ENCODE results near the gene ELOF1.

DNA sequence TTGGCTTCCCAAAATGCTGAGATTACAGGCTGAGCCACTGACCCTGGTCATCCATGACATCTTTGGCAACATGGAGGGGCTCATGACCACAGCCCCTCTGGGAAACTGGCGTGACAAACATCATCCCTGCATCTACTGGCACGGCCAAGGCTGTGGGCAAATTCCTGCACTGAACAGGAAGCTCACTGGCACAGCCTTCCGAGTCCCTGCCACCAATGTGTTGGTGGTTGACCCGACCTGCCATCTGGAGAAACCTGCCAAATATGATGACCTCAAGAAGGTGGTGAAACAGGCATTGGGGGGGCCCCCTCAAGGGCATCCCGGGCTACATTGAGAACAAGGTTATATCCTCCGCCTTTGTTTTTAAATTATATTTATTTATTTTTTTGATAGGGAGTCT lies 27.3 kb upstream of the ELOF1 start:
- TF ChIP-seq, protein P1, sequence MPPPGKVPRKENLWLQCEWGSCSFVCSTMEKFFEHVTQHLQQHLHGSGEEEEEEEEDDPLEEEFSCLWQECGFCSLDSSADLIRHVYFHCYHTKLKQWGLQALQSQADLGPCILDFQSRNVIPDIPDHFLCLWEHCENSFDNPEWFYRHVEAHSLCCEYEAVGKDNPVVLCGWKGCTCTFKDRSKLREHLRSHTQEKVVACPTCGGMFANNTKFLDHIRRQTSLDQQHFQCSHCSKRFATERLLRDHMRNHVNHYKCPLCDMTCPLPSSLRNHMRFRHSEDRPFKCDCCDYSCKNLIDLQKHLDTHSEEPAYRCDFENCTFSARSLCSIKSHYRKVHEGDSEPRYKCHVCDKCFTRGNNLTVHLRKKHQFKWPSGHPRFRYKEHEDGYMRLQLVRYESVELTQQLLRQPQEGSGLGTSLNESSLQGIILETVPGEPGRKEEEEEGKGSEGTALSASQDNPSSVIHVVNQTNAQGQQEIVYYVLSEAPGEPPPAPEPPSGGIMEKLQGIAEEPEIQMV (CRISPR knock-in tag; IDR thresholded peaks at IDR 0.05; ENCODE audit: low read depth) = no peak
- TF ChIP-seq, protein P2, sequence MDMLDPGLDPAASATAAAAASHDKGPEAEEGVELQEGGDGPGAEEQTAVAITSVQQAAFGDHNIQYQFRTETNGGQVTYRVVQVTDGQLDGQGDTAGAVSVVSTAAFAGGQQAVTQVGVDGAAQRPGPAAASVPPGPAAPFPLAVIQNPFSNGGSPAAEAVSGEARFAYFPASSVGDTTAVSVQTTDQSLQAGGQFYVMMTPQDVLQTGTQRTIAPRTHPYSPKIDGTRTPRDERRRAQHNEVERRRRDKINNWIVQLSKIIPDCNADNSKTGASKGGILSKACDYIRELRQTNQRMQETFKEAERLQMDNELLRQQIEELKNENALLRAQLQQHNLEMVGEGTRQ (IDR thresholded peaks at IDR 0.05; ENCODE audit: low read depth, low read length) = no peak
- TF ChIP-seq, protein P2 (CRISPR knock-in tag; IDR thresholded peaks at IDR 0.05; ENCODE audit: borderline replicate concordance) = no peak
- TF ChIP-seq PCBP1 (IDR thresholded peaks at IDR 0.05; ENCODE audit: borderline replicate concordance, low read depth, low read length) (no peak), ZBTB1 (CRISPR knock-in tag; IDR thresholded peaks at IDR 0.05; ENCODE audit: borderline replicate concordance) (no peak), SRF (IDR thresholded peaks at IDR 0.05; ENCODE audit: low read depth, low read length) (no peak), POLR2A (IDR thresholded peaks at IDR 0.05; ENCODE audit: insufficient read depth in 1 of 2, low read depth in 2 of 2, low read length in 2 of 2) (no peak), NFYB (CRISPR knock-in tag; IDR thresholded peaks at IDR 0.05) (no peak), STAT5B (CRISPR knock-in tag; IDR thresholded peaks at IDR 0.05) (no peak), ZNF3 (CRISPR knock-in tag; IDR thresholded peaks at IDR 0.05) (no peak), NR3C1 (CRISPR knock-in tag; IDR thresholded peaks at IDR 0.05) (no peak), ETV6 (CRISPR knock-in tag; conservative IDR thresholded peaks at IDR 0.05) (no peak)
- TF ChIP-seq, protein P3, sequence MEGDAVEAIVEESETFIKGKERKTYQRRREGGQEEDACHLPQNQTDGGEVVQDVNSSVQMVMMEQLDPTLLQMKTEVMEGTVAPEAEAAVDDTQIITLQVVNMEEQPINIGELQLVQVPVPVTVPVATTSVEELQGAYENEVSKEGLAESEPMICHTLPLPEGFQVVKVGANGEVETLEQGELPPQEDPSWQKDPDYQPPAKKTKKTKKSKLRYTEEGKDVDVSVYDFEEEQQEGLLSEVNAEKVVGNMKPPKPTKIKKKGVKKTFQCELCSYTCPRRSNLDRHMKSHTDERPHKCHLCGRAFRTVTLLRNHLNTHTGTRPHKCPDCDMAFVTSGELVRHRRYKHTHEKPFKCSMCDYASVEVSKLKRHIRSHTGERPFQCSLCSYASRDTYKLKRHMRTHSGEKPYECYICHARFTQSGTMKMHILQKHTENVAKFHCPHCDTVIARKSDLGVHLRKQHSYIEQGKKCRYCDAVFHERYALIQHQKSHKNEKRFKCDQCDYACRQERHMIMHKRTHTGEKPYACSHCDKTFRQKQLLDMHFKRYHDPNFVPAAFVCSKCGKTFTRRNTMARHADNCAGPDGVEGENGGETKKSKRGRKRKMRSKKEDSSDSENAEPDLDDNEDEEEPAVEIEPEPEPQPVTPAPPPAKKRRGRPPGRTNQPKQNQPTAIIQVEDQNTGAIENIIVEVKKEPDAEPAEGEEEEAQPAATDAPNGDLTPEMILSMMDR (CRISPR knock-in tag; IDR thresholded peaks at IDR 0.05) = no peak
